HG02938 (cell line): Measurements from ENCODE around the gene PDSS2.
"Not testable (repeated sequence)": the region's sequence is repeated elsewhere in the genome, so short reads cannot be mapped to it uniquely, and the experiment has no call there.

Experiments used
- ATAC-seq: cut with Tn5 transposase; IDR thresholded peaks from one replicate; pipeline ENCODE4 v1.9.1; 2021; ENCODE audit warnings: mild to moderate bottlenecking, moderate library complexity; ENCODE audit not compliant: unreplicated experiment

The PDSS2 gene

GRCh38 chr6:107364173-107364572 is 95.2 kb downstream of the PDSS2 start:
- ATAC-seq: not testable (repeated sequence)

GRCh38 chr6:107361753-107362604 is 97.4 kb downstream of the PDSS2 start:
- ATAC-seq: no peak

GRCh38 chr6:107360476-107360875 is 98.9 kb downstream of the PDSS2 start:
- no peak for ATAC-seq

- no peak for ATAC-seq
Observed at GRCh38 chr6:107357842-107358241, 101.5 kb downstream of the PDSS2 start.

DNA sequence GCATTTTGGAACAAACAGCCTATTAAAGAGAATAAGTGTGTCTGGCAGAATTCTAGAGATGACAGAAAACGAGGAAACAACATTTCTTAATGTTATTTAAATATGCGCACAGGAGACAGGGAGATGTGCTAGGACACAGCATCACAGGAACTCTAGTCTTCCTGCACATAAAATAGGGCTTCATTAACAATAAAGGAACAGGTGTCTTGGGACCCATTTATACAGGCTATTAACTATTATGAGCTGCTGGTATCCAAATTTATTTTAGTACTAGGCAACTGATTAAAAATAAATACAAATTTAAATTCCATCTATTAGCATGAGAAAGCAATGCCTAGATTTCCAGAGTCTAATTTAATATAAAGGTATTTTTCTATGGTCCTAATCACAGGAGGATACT is 102.3 kb downstream of the PDSS2 start:
- ATAC-seq: no peak

- ATAC-seq: no peak
Observed at GRCh38 chr6:107355659-107356058, 103.7 kb downstream of the PDSS2 start.

GRCh38 chr6:107354451-107354850 is 104.9 kb downstream of the PDSS2 start:
- ATAC-seq: no peak

DNA sequence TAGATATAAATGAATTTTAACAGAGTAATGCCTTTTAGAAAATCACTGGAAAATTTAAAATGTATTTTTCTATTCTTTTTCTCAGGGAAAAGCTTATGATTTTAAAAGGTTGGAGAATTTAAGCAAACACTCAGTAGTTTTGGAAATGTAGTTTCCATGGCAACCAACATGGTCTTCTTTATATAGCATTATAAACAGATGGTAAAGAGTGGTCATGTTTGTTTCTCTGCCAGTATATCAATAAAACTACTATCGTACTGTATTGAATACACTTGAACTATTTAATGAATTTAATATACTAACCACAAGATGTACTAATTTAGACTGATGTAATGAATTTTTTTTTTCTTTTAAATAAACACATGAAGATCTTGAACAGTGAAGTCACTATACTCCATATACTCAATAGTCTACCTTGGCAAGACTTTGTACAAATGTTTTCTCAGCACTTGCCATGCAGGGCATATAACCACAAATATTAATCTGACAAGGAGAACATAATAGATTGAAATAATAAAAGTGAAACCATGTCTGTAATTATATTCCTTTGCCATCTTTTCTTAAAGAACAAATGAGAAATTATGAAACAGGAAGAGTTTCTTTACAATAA is 105.5 kb downstream of the PDSS2 start:
- no peak for ATAC-seq

DNA sequence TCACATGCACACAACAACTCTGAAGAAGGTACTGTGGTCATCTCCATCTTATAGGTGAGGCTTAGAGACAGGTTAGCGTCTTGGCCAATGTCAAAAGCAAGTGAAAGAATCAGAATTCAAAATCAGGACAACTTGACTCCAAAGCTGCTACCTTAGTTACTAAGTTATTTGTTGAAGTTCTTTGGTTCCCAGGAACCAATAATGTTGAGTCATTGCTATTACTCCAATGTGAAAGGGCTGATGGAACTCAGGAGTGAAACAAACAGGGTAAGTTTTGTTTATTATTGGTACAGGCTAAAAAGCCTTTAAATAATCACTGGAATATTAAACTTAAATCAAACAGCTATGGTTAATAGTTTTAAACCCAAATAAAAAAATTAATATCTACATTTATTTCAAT is 111.1 kb downstream of the PDSS2 start:
- no peak for ATAC-seq

DNA sequence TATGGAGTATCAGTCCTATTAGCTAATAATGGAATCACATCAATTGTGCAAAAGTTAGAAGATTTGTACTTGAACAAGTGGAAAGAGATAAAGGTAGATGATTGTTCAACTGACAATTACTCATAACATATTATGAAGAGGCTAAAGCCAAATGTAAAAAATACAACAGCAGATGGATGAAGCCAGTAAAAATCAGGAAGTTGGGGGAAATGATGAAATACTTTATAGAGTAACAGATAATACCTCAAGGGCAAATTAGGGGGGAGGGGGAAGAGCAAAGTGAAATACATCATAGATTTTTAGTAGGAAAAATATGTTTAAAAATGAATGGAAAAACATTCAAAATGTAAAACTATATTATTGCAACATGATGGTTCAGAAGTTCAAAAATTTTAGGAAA is 114.0 kb downstream of the PDSS2 start:
- ATAC-seq: no peak

DNA sequence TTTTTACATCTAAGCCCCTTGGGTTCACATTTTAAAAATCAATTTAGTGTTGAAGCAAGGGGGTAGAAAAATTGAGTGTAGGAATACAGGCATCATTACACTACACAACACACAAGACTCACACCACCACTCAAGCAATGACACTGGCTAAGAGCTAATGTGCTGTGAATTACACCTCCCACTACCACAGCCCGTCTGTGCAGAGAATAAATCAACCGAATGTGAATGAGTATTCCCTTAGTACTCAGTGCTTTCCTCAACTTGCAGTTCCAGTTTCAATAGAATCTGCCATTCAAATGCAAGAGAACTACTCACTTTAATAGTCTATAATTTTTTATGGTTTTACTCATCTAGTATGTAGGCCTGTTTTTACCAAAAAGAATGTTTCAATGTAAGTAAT is 114.4 kb downstream of the PDSS2 start:
- no peak for ATAC-seq

GRCh38 chr6:107344383-107344782 is 115.0 kb downstream of the PDSS2 start:
- no peak for ATAC-seq

DNA sequence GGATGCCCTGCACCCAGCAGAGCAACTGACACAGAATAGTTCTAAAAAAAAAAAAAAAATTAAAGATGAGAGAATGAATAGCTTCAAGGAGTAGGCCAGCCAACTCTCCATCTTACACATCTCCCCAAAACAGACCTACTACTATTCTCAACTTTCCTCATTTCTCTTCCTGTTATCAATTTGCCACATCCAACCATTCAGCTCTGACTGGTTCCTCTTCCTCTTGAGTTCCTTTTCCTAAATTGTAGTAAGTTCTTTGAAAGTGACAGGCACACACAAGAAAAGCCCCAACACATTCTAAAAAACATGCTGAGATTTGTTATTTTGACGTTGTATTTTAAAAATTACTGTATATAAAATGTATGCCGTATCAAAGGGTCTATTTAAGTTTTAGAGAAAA is 117.2 kb downstream of the PDSS2 start:
- no peak for ATAC-seq

DNA sequence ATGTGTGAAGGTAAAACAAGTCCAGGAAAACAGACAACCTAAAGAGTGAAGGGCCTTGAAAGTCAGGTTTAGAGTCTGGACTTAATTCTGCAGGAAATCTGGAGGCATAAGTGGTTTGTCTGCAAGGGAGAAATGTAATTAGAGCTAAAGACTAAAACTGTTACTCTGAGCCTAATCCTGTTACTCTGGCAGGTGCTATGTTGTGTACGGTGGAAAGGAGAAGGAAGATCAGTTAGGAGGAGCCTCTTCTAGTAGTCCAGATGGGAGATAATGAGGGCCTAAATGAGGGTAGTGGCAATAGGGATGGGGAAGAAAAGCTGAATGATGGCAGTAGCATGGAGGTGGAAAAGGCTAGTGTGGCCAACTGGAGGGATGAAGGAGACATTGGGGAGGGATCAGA is 118.5 kb downstream of the PDSS2 start:
- no peak for ATAC-seq

DNA sequence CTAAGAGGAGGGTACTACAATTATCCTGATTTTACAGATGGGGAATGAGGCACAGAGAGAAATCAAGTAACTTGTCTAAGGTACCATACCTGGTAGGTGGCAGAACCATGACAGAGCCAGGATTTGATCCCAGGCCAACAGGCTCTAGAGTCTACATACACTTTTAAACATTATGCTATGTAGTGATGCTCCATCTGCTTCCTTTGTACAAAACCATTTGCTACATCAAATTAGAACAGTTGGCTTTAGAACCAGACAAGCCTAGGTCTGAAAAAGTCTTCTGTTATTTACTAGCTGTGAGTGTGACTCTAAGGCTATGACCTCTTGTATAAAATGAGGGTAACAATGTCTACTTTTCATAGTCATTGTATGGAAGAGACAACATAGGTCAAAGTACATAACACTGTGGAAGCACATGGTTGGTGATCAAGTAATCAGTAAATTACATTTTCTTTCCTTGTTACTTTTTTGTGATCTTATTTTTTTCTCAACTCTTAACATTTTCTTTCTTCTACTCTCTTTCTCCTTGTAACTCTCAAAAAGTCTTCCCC is 122.1 kb downstream of the PDSS2 start:
- ATAC-seq: no peak

DNA sequence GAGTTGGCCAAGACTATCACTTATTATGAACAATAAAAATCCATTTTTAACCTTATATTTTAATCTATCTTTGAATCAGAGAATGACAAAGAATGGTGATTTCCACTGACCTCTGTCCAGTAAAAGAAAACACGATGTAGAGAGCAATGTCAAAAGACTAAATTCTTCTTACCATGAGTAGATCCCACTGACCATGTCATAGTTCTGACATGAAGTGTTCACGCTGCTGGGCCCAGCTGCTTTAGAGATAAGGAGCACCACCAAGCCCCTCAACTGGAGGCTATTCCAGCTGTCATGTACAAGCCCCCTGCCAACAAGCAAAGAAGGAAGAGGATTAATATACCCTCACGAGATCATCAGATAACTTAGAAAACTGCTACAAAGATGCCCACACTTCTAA is 125.3 kb downstream of the PDSS2 start:
- no peak for ATAC-seq

DNA sequence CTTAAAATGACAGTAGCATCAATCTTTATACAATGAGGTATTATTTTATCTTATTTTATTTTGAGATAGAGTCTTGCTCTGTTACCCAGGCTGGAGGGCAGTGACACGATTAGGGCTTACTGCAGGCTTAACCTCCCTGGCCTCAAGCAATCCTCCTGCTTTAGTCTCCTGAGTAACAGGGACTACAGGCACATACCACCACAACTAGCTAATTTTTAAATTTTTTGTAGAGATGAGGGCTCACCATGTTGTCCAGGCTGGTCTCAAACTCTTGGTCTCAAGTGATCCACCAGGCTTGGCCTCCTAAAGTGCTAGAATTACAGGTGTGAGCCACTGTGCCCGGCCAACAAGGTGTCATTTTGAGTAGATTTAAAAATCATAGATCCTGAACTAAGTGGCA is 125.9 kb downstream of the PDSS2 start:
- ATAC-seq: no peak

DNA sequence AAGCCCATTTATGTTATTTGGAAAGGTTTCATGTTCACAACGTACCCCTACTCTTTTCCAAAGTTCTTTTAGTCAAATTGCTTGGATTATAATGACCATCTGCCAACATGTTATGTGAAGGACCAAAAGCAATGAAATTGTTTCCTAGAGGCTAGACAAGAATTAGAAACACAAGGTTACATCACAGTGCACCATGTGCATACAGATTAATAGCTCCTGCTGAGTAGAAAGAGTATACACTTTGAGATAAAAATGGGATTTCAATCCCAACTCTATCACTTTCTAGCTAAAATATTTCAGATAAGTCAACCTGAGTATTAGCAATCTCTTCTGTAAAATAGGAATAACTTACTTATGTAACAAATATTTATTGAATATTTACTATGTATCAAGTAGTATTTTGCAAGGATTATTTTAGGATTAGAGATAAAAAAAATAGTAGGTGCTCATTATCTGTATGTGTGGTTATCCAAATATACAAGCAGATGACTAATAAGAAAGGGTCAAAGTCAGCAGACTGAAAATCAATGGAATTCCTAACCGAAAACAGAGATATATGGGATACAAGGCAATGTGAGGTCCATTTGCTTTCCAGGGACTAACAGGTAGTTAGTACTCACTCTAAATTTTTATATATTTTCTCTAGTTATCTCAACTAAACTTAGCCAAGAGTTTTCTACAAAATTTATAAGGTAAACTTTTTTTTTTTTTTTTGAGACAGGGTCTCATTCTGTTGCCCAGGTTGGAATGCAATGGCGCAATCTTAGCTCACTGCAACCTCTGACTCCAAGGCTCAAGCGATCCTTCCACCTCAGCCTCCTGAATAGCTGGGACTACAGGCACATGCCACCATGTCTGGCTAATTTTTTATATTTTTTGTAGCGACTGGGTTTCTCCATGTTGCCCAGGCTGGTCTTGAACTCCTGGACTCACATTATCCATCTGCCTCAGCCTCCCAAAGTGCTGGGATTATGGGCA is 127.7 kb downstream of the PDSS2 start:
- no peak for ATAC-seq

- peak; percentile 97 for ATAC-seq
Observed at GRCh38 chr6:107330168-107330567, 129.2 kb downstream of the PDSS2 start.

DNA sequence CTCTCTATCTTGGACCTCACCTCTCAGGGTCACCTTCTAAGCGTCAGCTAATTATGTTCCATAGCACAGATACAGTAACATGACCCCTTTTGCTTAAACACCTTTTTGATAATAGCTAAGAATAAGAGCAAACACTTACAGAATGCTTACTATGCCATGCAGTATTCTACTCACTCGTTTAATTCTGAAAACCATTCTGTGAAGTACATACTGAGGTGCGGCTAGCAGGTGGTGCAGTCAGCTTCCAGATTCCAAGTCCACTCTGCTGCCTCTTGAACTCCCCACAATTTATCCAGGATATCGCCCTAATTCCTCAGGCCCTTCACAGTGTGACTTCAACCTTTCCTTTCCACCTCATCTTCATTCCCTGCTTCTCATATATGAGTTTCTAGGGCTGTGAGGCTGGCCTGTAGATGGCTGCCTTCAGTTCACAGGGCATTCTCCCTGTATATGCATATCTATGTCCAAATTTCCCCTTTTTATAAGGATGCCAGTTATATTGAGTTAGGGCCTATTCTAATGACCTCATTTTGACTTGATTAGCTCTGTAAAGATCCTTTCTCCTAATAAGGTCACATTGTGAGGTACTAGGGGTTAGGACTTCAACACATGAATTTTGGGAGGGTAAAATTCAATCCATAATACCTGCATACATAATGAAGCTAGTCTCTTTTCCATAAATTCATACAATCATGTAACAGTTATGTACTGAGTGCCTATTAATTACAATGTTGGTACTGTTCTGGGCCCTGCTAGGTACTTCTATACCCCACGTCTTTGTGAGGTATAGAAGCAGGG is 130.1 kb downstream of the PDSS2 start:
- ATAC-seq: no peak
